NCI-H1436 treated with DMSO at 0.1 percent for 48 hours (cell line): ENCODE results near the gene TEX13B.
"Not testable (repeated sequence)": the region's sequence is repeated elsewhere in the genome, so short reads cannot be mapped to it uniquely, and the experiment has no call there.

Experiments used
- DNase-seq: peaks from one replicate; lab custom pipeline; 2025; lab: John Stamatoyannopoulos, UW

Gene TEX13B, protein sequence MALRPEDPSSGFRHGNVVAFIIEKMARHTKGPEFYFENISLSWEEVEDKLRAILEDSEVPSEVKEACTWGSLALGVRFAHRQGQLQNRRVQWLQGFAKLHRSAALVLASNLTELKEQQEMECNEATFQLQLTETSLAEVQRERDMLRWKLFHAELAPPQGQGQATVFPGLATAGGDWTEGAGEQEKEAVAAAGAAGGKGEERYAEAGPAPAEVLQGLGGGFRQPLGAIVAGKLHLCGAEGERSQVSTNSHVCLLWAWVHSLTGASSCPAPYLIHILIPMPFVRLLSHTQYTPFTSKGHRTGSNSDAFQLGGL

DNA sequence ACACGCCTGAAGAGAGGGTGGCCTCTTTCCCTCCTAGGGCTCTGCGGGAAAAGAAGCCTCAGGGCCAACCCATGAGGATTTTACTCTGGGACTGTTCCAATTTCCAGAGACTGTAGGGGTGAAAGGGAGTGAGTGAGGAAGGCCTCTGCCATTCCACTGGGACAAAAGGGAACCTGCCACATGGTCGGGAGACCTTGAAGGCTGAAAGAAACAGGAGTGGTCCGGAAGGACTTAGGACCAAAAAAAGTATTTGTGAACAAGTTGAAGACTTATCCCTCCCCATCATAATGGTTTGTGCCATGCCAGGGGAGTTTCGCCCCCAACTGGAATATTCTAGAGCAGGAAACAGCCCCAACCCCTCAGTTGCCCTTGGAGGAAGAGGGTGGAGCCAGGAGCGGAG is at the start of gene TEX13B:
TEX13B (minus strand) TSS at position 15 of the 400 bp plus-strand sequence. CDS start 243 bp downstream, outside the sequence.
- DNase-seq: no peak

DNA sequence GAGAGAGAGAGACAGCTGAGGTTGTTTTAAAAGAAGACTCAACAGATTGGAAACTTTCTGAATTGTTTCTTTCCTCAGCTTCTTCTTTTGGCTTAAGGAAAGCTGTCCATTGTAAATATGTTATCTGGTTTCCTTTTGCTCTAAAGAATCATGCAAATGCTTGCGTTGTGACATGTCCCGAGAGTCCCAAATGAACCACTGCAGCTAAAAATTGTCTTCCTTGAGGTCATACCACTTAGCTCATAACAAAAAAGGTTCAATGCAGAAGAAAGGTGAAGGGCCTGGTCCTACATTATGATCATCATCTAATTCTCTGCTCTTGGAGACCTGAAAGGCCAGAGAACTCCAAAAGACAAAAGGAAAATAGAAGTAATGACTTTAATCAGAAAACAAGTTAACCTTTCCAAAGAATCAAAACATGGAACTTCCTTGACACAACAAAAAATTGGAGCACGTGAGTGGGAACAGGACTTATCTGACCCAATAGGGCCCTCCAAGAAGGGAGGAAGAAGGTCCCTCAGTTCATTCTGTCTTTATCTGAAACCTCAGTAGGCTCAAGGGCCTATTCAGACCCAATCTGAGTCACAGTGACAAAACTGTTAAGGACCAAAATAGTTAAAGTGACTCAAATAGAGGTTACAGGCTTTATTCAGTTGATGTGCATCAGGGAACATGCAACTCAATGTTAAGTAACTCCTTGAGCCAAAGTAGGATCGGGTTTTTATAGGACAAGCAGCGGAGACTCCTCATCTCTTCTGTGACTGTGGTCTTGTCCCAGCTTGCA is 48.0 kb upstream of the TEX13B start:
- no peak for DNase-seq

DNA sequence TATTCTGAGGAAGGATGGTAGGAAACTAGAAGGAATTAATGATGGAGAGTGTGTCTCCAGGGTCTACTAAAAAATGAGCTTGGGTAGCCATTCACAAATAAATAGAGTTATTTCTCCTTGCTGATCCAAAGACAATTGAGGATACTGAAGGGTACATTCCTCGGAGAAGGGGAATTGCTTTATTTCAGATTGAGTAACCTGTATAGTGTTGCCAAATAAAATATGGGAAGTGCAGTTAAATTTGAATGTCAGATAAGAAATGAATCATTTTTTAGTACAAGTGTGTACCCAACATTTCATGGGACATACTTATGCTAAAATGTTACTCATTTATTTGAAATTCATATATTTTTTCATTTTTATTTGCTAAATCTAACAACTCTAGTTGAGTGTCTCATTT is 46.7 kb upstream of the TEX13B start:
- no peak for DNase-seq

DNA sequence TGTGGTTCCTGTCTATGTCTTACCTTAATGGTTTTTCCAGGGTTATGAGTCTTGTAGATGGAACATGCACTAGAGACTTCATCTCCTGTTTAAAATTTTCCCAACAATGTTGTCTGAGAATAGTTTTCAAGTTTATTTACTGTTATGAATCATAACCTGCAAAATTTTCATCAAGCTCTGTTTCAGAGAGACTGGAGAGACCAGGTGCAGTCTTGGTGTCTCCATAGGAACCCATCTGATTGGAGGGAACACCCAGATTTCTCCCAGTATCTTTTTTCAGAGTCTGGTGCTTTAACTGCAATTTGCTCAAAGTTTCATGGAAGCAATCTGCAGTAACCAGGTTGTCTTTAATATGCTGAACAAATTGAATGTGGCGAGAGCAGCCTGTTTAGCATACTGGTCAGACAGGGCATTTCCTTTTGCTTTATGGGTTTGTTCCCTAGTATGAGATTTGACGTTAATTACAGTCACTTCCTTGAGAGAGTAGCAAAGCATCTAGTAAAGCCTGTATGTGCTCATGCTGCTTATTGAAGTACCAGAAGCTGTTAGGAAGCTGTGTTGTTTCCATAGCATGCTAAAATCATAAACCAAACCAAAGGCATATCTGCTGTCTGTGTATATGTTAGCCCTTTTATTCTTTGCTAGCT is 43.9 kb upstream of the TEX13B start:
- no peak for DNase-seq

DNA sequence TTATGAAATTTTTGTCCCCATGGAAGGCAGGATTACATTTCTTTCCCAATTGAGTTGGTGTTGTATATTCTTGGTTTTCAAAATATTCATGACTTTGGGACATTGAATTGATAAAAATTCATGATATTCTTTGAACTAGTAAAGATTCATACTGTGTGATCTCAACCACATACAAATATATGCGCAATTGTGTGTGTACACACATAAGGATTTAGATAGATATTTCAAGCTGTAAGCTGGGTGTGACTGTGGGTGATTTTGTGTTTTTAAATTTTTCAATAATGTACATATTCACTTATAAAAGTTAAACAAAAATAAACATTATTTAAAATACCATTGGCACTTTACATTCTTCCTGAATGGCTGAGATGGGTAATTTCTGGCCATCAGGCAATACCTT is 43.2 kb upstream of the TEX13B start:
- no peak for DNase-seq

DNA sequence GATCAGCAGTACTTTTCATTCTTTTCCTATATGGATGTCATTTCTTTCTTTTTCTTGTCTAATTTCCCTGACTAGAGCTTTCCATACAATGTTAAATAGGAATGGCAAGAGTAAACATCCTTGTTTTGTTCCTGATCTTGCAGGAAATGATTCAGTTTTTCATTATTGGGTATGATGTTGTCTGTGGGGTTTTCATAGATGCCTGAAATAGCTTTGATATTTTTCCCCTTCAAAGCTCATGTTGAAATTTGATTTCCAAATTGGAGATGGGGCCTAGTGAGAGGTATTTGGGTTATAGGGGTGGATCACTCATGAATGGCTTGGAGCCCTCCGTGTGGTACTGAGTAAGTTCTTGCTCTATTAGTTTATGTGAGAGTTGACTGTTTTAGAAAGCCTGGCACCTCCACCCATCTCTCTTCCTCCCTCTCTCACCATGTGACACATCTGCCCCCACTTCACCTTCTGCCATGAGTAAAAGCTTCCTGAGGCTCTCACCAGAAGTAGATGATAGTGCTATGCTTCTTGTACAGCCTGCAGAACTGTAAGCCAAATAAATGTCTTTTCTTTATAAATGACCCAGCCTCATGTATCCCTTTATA is 40.4 kb upstream of the TEX13B start:
- DNase-seq: no peak

DNA sequence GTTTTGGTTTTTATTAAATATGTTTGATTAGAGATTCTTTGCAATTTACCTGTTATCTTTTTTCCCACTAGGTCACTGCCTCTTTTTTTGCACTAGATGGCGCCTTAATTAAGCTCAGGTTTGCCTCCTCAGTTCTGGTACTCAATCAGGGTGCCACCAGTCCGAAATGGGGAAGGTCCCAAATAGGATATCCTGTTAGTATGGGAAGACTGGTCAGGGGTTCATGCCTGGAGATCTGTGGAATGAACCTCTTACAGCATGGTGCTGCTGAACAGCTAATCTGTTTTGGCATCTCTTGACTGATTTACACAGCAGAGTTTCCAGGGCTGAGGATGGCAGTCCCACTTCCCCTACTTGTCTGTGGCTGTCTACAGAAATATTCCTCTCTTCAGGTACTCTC is 38.5 kb upstream of the TEX13B start:
- no peak for DNase-seq

DNA sequence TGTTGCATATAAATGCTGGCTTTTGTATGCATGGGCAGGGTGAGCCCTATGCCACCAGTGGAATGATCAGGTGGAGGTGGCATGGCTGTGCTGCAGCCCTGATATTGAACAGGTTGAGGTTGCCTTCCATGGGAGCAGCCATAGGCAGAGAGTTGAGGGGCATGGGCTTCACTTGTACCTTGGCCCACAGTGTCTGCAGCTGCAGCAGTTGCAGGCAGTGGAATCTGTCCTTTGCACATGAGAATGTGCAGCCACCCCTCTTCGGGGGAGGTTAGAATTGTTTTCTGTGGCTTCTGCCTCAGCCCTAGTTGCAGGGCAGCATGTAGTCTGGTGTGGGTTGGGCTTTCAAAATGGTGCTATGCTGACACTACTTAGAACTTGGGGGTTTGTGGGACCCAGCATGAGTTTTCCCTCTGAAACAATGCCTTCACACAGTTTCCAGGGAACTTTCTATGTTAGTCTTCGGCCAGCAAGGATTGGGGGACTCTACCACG is 37.3 kb upstream of the TEX13B start:
- DNase-seq: no peak

DNA sequence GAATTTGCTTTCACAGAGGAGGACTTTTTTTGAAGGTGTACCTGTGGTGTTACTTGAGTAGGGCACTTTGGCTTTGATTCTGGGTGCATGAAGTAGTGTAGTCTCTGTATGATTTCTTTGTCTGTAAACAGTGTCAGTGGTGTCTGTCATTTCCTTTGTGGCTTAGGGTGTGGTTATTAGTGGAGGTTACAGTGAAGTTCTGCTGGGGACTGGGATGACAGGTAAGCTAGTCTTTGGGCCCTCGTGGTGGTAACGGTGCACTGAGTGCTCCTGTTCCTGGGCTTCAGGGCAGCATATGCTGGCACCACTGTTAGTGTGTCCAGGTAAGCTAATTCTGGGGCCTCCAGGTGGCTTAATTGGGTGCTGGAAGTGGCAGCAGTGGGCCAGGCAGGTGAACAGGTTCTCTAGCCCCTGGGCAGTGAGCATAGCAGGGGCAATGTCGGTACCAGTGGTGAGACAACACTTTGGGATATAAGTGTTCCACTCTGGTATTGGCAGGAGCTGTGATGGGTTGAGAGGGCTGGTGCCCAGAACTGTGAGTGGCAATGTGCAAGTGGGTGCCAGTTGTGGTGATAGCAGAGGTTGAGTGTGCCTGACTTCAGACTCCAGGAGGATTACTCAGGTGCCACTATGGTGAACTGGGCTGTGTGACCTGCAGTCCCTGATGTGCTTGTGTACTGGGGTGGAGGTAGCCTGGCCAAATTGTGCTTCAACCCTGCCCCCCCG is 36.6 kb upstream of the TEX13B start:
- no peak for DNase-seq

DNA sequence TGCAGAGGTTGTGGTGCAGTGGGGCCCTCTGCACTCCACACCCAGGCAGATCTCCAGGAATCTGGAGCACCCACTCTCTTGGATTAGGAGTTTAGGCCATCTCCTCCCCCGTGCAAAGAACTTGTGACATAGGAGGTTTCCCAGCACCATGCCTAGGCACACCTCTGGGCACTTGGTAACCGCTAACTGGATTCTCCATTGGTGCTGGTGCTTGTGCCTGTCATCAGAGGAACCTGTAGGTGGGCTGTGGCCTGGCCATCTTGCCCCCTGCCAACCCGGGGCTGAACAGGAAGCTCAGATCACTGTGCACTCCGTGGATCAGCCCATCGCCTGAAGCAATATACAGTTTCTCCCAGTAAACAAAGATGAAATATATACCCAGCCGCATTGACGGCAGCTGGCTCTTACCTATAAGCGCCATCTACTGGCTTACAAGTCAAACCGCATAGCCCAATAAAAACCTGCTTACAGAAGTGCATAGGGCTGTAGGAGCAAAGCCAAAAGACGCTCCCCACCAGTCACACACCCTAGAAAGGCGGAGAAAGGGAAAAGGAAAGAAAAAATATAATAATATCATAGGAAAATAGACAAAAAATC is 19.1 kb upstream of the TEX13B start:
- peak; percentile 53 for DNase-seq

DNA sequence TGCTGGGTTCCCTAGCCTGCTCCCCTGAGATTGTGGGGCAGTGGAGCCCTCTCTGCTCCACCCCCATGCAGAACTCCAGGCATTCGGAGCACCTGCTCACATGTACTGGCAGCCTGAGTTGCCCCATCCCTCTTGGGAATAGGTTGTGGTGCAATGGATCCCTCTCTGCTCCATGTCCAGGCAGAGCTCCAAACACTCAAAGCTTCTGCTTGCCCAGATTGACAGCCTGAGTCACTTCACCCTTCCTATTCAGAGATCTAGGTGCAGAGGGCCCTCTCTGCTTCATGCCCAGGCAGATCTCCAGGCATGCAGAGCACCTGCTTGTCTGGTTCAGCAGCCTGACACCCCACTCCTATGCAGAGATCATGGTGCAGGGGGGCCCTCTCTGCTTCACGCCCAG is 18.6 kb upstream of the TEX13B start:
- peak; percentile 32 for DNase-seq

DNA sequence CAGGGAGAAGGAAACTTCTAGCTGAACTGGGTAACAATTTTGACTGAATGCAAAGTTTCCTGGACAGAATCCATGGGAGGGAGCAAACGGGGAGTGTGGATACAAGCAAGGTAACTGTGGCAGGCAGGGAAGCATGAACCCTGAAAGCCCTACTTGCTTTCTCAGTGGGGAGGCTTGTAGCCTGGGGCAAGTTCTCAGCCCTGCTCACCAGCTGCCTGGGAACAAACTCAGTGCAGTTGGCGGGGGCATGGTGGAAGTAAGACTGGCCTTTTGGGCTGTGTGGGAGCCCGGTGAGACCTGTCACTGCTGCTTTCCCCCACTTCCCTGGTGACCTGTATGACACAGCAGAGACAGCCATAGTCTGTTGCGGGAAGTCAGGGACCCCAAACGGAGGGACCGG is 14.0 kb upstream of the TEX13B start:
- no peak for DNase-seq

DNA sequence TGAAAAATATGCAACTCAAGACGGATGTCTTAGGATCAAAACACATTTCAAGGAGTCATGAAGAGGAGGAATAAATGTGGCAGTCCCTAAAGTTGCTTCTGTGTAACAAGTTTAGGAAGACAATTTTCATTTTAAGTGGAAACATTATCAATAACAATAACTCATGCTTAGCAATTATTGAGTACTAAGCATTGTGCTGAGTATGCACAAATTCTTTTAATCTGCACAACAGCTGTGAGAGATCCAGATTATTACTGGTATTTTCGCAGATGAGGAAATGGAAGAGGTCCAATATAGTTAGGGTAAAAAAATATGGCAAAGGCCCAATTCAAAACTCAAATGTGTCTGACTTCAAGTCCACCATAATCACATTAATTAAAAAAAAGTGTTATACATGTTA is 2.9 kb upstream of the TEX13B start:
- no peak for DNase-seq

DNA sequence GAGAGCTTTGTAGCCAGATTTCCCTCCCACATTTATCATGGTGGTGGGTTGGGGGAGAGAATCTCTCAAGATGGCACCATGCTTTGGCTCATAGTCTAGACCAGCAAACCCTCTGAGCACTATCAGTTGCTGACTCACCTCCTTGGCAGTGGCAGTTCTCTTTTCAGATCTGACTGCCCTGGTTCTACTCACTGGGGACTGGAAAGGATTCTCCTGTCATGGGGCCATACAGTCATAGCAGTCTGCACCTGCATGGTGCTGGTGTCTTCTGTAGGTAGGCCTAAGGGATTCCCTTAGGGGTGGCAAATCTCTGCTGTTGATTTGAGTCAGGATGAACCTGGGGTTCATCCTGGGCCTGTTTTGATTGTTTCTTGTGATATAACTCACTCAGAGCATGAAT is 2.6 kb downstream of the TEX13B start:
- DNase-seq: no peak

DNA sequence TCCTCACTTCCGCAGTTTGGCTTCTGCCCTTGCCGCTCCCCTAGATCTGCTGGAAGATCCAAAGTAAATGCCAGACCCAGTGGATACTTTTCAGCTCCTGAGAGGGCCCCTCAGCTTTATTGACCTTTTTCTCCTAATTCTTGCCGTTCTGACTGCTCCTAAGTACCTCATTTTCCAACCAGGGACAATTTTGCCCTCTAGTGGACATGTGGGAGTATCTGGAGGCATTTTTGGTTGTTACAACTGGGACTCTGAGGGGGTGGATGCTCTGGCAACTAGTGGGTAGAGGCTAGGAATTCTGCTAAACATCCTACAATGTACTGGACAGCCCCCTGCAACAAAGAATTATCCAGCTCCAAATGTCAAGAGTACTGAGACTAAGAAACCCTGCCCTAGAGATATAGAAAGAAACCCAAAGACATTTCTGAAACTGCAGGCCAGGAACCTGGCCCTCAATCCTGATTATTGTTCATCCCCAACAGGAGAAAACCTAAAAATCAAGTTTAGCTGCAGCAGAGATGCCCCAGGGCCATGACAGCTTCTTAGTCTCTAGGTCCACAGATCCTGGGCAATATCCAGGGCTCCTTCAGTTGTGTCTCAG is 3.4 kb downstream of the TEX13B start:
- no peak for DNase-seq

DNA sequence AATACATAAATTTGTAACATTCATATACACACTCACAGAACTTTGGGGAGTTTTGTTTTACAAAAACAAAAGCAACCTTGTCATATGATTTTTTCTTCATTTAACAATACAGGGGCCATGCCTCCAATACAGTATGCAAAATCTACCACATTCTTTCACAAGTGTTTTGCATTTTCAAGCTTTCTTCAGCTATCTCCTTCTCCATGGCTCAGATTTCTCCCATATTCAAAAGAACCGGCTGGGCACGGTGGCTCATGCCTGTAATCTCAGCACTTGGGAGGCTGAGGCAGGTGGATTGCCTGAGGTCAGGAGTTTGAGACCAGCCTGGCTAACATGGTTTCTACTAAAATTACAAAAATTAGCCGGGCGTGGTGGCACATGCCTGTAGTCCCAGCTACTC is 4.1 kb downstream of the TEX13B start:
- no peak for DNase-seq

DNA sequence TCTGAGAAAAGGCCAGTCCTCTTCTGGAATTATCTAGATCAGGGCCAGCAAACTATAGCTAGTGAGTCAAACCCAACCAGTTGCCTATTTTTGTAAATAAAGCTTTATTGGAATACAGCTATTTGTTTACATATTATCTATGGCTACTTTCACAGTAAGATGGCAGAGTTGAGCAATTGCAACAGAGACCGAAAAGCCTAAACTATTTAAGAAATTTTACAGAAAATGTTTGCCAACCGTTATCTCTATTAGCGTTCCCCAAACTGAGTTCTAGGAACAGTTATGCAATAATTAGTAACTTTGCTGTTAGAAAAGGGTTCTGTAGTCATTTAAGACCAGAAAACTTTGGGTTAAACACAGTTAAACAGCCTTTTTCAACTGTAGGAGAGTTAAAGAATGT is 10.5 kb downstream of the TEX13B start:
- no peak for DNase-seq

DNA sequence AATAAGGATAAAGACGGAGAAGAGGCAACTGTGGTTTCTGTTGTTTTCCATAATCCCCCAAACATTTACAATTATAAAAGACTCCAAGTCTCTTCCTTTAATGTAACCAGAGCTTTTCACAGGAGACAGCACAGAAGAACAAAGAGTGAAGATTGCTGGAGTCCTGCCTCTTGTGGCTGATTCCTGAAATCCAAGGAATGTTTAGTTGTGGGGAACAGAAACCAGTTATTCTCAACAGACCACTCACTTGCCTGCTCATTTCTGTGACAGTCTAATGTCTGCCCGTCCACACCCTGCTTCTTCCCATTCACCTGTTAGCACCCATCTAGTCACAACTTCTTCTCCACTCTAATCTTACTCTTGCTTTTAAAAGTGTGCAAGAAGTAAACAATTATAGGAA is 12.1 kb downstream of the TEX13B start:
- DNase-seq: no peak

DNA sequence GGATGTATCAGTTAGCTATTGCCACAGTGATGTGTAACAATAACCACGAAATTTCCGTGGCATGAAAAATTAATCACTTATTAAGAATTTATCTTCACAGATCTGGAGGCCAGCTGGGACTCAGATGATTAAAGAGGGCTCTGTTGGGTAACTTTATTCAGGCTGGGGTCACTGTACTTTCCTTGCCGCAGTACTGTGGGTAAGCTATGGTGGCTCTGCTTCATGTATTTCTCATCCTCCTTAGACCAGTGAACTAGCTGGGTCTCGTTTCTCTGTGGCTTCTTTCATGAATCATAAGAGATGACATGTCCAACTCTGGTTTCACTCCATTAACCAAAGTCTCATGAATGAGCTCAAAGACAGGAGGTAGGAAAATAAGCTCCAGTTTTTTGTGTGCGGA is 13.5 kb downstream of the TEX13B start:
- no peak for DNase-seq

DNA sequence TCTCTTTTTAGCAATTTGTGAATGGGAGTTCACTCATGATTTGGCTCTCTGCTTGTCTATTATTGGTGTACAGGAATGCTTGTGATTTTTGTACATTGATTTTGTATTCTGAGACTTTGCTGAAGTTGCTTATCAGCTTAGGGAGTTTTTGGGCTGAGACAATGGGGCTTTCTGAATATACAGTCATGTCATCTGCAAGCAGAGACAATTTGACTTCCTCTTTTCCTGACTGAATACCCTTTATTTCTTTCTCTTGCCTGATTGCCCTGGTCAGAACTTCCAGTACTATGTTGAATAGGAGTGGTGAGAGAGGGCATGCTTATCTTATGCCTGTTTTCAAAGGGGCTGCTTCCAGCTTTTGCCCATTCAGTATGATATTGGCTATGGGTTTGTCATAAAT is 26.8 kb downstream of the TEX13B start:
- DNase-seq: not testable (repeated sequence)

DNA sequence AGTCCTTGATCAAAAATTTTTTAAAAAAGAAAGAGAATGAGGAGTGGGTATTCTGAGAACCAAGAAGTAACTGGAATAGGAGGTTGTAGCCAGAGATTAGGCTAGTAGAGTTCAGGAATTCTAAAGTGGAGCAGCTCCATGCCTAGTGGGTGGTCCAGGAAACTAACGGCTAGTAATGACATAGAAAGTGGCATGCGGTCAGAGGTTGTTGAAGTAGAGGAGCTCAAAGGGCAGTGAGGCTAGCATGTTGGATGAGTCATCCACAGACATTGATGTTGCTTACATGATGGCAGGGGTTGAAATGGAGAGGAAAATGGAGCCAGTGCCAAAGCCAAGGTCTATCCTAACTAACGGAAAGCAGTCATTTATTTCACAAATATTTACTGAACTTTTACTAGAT is 42.1 kb downstream of the TEX13B start:
- no peak for DNase-seq
